HepG2 (cell line): Measurements from ENCODE around the gene PCGF3. TPM values are rescaled to one million over a fixed set of nuclear protein-coding genes. Genes with fewer than 3 reads are reported as not detected.

Source experiments
- ARHGAP35 ChIP-seq: sonication (generic); formaldehyde crosslinking; IDR thresholded peaks from 2 replicates; pipeline ENCODE4 v1.9.0; 2022; ENCODE audit warnings: mild to moderate bottlenecking, inconsistent platforms, moderate library complexity, missing genetic modification reagents, borderline replicate concordance
- ELF4 ChIP-seq: sonication (generic); formaldehyde crosslinking; IDR thresholded peaks from 2 replicates; pipeline ENCODE4 v1.5.0; 2020; ENCODE audit warnings: missing genetic modification reagents, mild to moderate bottlenecking, moderate library complexity, borderline replicate concordance
- GATAD2A ChIP-seq: IDR thresholded peaks from 2 replicates; pipeline ENCODE4 v1.6.1; 2016
- GFI1 ChIP-seq: sonication (generic); formaldehyde crosslinking; IDR thresholded peaks from 2 replicates; pipeline ENCODE4 v1.5.0; 2020; ENCODE audit warnings: missing genetic modification reagents, mild to moderate bottlenecking, borderline replicate concordance
- HNF1A ChIP-seq, 2 experiments: sonication (generic) in 1 of 2; formaldehyde crosslinking in 1 of 2; IDR thresholded peaks; 2 replicates each; pipeline versions ENCODE4 v1.4.0 to v1.6.1; 2016 to 2020; ENCODE audit warnings: borderline replicate concordance in 1 of 2, low read depth in 1 of 2, mild to moderate bottlenecking in 1 of 2, missing genetic modification reagents in 1 of 2
- POLR2AphosphoS2 ChIP-seq: IDR thresholded peaks from 2 replicates; pipeline ENCODE4 v1.6.1; 2011; ENCODE audit warnings: low read depth, low read length, improper control_type of control experiment
- SOX6 ChIP-seq, 2 experiments: fragments of 450-650 bp in 1 of 2; sonication (generic) in 1 of 2; formaldehyde crosslinking in 1 of 2; IDR thresholded peaks; 2 replicates each; pipeline versions ENCODE4 v1.4.0 to v1.6.1; 2017 to 2020; ENCODE audit warnings: antibody characterized with exemption in 1 of 2, mild to moderate bottlenecking in 1 of 2, missing genetic modification reagents in 1 of 2
- TAF1 ChIP-seq: sonication (generic); formaldehyde crosslinking; IDR thresholded peaks from 2 replicates; pipeline ENCODE4 v1.4.0; 2020; ENCODE audit warnings: missing genetic modification reagents
- TFAP4 ChIP-seq: sonication (generic); IDR thresholded peaks from 2 replicates; pipeline ENCODE4 v1.6.1; 2016; ENCODE audit warnings: low read depth, borderline replicate concordance
- ZNF263 ChIP-seq: sonication (generic); formaldehyde crosslinking; IDR thresholded peaks from 2 replicates; pipeline ENCODE4 v1.4.0; 2020; ENCODE audit warnings: missing genetic modification reagents
- ZNF407 ChIP-seq: sonication (generic); formaldehyde crosslinking; IDR thresholded peaks from one replicate; pipeline ENCODE4 v1.5.1; 2020; ENCODE audit warnings: mild to moderate bottlenecking, missing genetic modification reagents; ENCODE audit errors: not compliant biosample characterization
- polyA plus RNA-seq, 8 experiments: library from polyadenylated mRNA; depleted of rRNA in 3 of 8; stranded (reverse) in 7 of 8; unstranded in 1 of 8; fragments of >200 nt; fragmentation: Illumina TruSeq in 4 of 8; extraction: Trizol in 4 of 8; gene quantifications; 2 replicates each; pipeline versions ENCODE4 v1.2.1 to v1.2.3, GENCODE V29; 2011 to 2016; ENCODE audit warnings: low read depth in 4 of 8, missing spikeins in 1 of 8, mixed read lengths in 1 of 8; ENCODE audit not compliant: insufficient read depth in 1 of 8
- total RNA-seq, 5 experiments: library from RNA; depleted of rRNA; stranded (reverse); fragments of >200 nt; fragmentation: Illumina TruSeq; extraction: Trizol; gene quantifications; 2 replicates each; pipeline ENCODE4 v1.2.3, GENCODE V29; 2016; ENCODE audit warnings: low read depth in 1 of 5

The PCGF3 gene
- total and polyA plus RNA-seq, 2 of the 13 experiments (the other 11 are each of a cell fraction or from before 2014, with no cell fraction given), result 28.6 to 66.2 TPM

- TF ChIP-seq HNF1A (IDR thresholded peaks at IDR 0.05; ENCODE audit: low read depth), result peak; percentile 18; the same call in 1 of the 2 replicates
- TF ChIP-seq HNF1A (CRISPR knock-in tag; IDR thresholded peaks at IDR 0.05; ENCODE audit: borderline replicate concordance), result 0 out of 2 replicates have a peak, but pooled peaks have one; percentile 19
- TF ChIP-seq TAF1, result no peak
- peak; percentile 57; the same call in 1 of the 2 replicates for TF ChIP-seq TFAP4
- TF ChIP-seq GATAD2A (CRISPR knock-in tag), result peak; percentile 73
- peak; percentile 31; the same call in 1 of the 2 replicates for TF ChIP-seq ZNF263 (CRISPR knock-in tag)
- TF ChIP-seq ZNF407 (CRISPR knock-in tag), result no peak
- no peak for TF ChIP-seq ELF4 (CRISPR knock-in tag)
- TF ChIP-seq GFI1 (CRISPR knock-in tag), result peak; percentile 40; the same call in 1 of the 2 replicates
- no peak for TF ChIP-seq ARHGAP35
- TF ChIP-seq POLR2AphosphoS2, result no peak
- TF ChIP-seq SOX6 (IDR thresholded peaks at IDR 0.05), result no peak
- peak; percentile 42; the same call in 1 of the 2 replicates for TF ChIP-seq SOX6 (CRISPR knock-in tag; IDR thresholded peaks at IDR 0.05)
Observed at GRCh38 chr4:658681-659667, 46.7 kb upstream of the PCGF3 start (continued).
